GM19193 (cell line): ENCODE measurements around the gene POC1B.
A peak's percentile ranks its signal among the peaks of the same experiment; 100 is the strongest.

ENCODE experiments used
- POLR2A ChIP-seq: IDR thresholded peaks from 4 replicates; pipeline ENCODE4 v1.6.1; 2011; ENCODE audit not compliant: insufficient read depth, insufficient read length; ENCODE audit errors: extremely low read depth

POC1B gene

GRCh38 chr12:89525824-89526770 lies at the start of gene POC1B:
Gene POC1B (minus strand): TSS chr12:89526047. CDS start chr12:89525895, 152 bp downstream.
- TF ChIP-seq POLR2A, result peak; percentile 30

DNA sequence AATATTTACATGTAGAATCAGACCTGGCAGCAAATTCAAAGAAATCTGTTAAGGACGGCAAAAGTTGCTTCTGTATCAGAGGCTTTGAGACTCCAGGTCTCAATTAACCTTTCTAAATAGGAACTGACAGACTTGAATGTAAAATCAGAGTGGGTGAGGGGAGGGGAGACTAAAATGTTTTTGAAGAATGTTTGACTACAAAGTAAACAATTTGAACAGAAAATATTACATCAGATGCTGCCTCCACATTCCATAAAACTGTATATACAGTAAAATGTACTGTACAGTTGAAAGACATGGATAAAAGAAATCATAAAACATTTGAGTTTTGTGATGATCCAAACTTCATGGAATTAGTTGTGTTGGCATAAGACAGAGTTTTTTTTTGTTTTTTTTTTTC lies 49.5 kb upstream of the POC1B start:
- no peak for TF ChIP-seq POLR2A

DNA sequence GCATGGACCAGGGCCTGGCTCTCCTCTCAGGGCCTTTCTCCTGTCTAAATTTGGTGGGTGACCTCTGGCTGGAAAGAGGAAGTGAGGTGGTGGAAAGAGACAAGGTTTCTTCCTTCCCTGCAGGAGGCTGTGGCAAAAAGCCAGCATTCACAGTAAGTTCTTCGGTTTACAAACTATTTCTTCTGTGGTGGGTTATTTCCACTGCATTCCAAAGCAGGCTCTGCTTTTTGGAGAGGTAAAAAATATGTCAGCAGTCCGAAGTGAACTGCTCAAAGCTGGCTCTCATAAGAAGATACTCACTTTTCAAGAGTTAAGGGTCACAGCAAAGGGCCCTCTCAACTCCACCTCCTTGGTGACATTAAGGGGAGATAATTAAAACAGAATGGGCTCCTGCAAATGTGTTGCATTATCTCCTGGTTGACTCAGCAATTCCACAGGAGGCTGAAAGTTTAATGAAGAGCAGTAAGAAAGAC lies 48.9 kb upstream of the POC1B start:
- no peak for TF ChIP-seq POLR2A

- TF ChIP-seq POLR2A, result no peak
Observed at GRCh38 chr12:89573051-89573810, 47.4 kb upstream of the POC1B start.

- no peak for TF ChIP-seq POLR2A
Observed at GRCh38 chr12:89571491-89572195, 45.8 kb upstream of the POC1B start.

- no peak for TF ChIP-seq POLR2A
Observed at GRCh38 chr12:89568484-89568883, 42.6 kb upstream of the POC1B start.

- TF ChIP-seq POLR2A, result no peak
Observed at GRCh38 chr12:89567691-89568239, 41.9 kb upstream of the POC1B start.

GRCh38 chr12:89566615-89567014 lies 40.8 kb upstream of the POC1B start:
- no peak for TF ChIP-seq POLR2A

DNA sequence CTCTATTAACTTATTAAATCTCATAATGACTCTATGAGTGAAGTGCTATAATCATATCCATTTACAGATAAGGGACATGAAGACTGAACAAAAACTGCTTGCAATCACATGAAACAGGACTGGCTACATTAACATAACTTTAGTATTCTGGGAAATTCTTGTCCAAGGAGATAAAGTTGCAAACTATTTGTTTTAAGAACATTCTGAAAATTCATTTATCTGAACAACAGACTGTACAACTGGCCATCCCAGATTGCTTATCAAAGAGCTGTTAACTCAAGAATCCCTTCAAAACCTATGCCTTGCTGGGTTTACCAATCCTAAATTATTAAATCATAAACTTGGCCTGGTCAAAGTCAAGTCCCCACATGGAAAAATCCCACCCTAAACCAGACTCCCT lies 39.2 kb upstream of the POC1B start:
- TF ChIP-seq POLR2A, result no peak

- no peak for TF ChIP-seq POLR2A
Observed at GRCh38 chr12:89559753-89560152, 33.9 kb upstream of the POC1B start.

DNA sequence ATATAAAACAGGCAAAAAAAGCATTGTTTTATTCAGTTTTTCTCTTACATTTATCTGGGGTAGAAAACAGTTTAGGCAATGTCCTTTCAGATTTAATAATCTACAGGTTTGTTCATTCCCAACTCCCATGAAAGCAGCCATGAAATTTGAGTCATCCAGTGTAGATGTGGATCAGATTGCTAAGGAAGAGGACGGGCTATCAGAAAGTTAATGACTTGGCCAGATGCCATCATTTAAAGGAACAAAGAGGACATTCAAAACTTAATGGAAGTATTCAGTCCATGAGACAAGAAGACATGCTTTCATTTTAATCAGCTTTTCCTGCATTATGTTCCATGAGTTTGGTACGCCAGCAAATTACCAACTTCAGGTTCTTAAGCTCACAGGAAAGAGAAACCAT lies 31.1 kb upstream of the POC1B start:
- TF ChIP-seq POLR2A, result no peak

DNA sequence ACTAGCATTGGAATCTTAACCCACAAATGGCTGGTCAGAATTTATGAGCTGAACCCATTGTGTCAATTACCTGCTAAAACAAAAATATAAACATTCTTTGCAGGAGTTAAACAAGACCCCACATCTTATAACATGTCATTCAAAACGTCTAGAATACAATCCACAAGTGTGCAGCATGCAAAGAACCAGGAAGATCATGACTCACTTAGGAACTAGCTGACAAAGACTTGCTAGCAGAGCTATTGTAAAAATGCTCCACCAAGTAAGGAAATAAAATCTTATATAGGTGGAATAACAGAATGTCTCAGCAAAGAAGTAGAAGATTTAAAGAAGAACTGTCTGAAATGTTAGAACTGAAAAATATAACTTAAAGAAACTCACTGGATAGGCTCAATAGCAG lies 26.5 kb upstream of the POC1B start:
- TF ChIP-seq POLR2A, result no peak

DNA sequence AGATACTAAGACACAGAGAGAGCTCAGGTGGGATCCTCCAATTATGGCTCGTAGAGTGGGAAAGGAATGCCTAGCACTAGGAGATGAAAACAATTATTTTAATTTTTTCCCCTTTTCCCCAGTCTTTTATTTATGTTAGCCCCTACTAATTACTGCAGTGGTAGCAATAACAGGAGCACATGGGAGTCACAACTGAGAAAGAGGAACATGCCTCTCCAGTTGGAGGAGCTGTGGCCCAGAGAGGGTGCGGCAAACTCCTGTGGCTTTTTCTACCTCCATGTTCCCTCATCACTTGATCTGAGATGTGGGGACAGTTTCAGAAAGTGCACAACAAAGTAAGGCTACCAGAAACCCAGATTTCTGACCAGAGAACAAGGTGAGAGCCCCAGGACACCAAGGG lies 25.9 kb upstream of the POC1B start:
- TF ChIP-seq POLR2A, result no peak

- no peak for TF ChIP-seq POLR2A
Observed at GRCh38 chr12:89547101-89547500, 21.3 kb upstream of the POC1B start.

DNA sequence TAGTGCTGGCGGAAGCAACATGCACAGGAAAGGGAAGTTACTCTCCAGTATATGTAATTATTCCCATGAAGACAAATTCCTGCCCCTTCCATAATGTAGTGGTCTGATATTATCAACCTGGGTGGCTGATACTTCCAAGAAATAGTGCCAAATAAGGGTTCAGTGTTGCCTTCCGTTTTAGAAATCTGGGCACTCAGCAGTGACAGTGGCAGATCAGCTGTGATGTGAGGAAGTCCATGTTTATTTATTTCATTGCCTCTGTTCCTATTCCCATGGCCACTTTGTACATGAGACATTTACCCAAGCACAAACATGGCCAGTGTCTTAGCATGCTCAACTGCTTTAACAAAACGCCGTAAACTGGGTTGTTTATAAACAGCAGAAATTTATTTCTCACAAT lies 20.3 kb upstream of the POC1B start:
- TF ChIP-seq POLR2A, result no peak
